Subcutaneous abdominal adipose tissue (tissue), 5 donors: ENCODE results near the gene RASSF10.

Source experiments
- H3K27ac ChIP-seq: one replicate; pipeline ENCODE4 v1.7.0; 2013; ENCODE audit warnings: low read depth, mild to moderate bottlenecking, inconsistent platforms, low read length, moderate library complexity
- H3K27me3 ChIP-seq, 5 donors: one replicate each; pipeline ENCODE4 v1.7.0; 2013; ENCODE audit warnings: low read length in 5 of 5, inconsistent platforms in 1 of 5; ENCODE audit not compliant: control insufficient read depth in 5 of 5, insufficient read depth in 4 of 5
- H3K36me3 ChIP-seq, 5 donors: one replicate each; pipeline ENCODE4 v1.7.0; 2013; ENCODE audit warnings: low read length in 5 of 5; ENCODE audit not compliant: control insufficient read depth in 5 of 5, insufficient read depth in 5 of 5
- H3K4me1 ChIP-seq, 5 donors: one replicate each; pipeline ENCODE4 v1.7.0; 2013; ENCODE audit warnings: low read length in 5 of 5, mild to moderate bottlenecking in 3 of 5, moderate library complexity in 1 of 5; ENCODE audit not compliant: control insufficient read depth in 5 of 5, insufficient read depth in 5 of 5
- H3K4me3 ChIP-seq, 5 donors: one replicate each; pipeline ENCODE4 v1.7.0; 2013; ENCODE audit warnings: low read length in 5 of 5, low read depth in 1 of 5
- H3K9ac ChIP-seq, 5 donors: one replicate each; pipeline ENCODE4 v1.7.0; 2013; ENCODE audit warnings: low read length in 5 of 5, mild to moderate bottlenecking in 4 of 5, moderate library complexity in 3 of 5
- H3K9me3 ChIP-seq, 5 donors: one replicate each; pipeline ENCODE4 v1.7.0; 2013; ENCODE audit warnings: low read length in 5 of 5; ENCODE audit not compliant: control insufficient read depth in 5 of 5
- donor health status: healthy.
- donor health status: healthy.
- donor health status: healthy.
- donor health status: healthy.
- donor health status: healthy.

Gene RASSF10

GRCh38 chr11:13051257-13051656 lies 42.1 kb downstream of the RASSF10 start:
- Histone ChIP-seq H3K9me3 (no peaks in the 10 kb centered on the region), H3K4me3 (no peak overlapping the region), H3K36me3 (no peaks in the 10 kb centered on the region), H3K27me3 (peaks cover 0 to 2% (median 0%) of the 10 kb centered on the region in 5 donors), H3K9ac (no peak overlapping the region), H3K4me1 (peaks cover 0 to 8% (median 0%) of the 10 kb centered on the region in 5 donors), H3K27ac (no peak overlapping the region)

- no peak overlapping the region for H3K9ac ChIP-seq
- peaks cover 0 to 2% (median 0%) of the 10 kb centered on the region in 5 donors for H3K27me3 ChIP-seq
- H3K4me1 ChIP-seq = peaks cover 0 to 8% (median 0%) of the 10 kb centered on the region in 5 donors
- H3K4me3 ChIP-seq = no peak overlapping the region
- H3K9me3 ChIP-seq = no peaks in the 10 kb centered on the region
- no peak overlapping the region for H3K27ac ChIP-seq
- H3K36me3 ChIP-seq = no peaks in the 10 kb centered on the region
These were observed 43.0 kb downstream of the RASSF10 start for GRCh38 chr11:13052130-13052571.

GRCh38 chr11:13053255-13053917 lies 44.3 kb downstream of the RASSF10 start:
- no peaks in the 10 kb centered on the region for H3K36me3 ChIP-seq
- no peaks in the 10 kb centered on the region for H3K9me3 ChIP-seq
- peaks cover 0 to 2% (median 0%) of the 10 kb centered on the region in 5 donors for H3K27me3 ChIP-seq
- H3K4me1 ChIP-seq = peaks cover 0 to 8% (median 0%) of the 10 kb centered on the region in 5 donors
- H3K27ac ChIP-seq = no peak overlapping the region
- H3K4me3 ChIP-seq = no peak overlapping the region
- H3K9ac ChIP-seq = no peak overlapping the region

GRCh38 chr11:13054278-13054677 lies 45.2 kb downstream of the RASSF10 start:
- H3K4me1 ChIP-seq = peaks cover 0 to 8% (median 0%) of the 10 kb centered on the region in 5 donors
- peaks cover 0 to 2% (median 0%) of the 10 kb centered on the region in 5 donors for H3K27me3 ChIP-seq
- H3K9ac ChIP-seq = no peak overlapping the region
- no peak overlapping the region for H3K27ac ChIP-seq
- no peaks in the 10 kb centered on the region for H3K9me3 ChIP-seq
- H3K36me3 ChIP-seq = no peaks in the 10 kb centered on the region
- no peak overlapping the region for H3K4me3 ChIP-seq

GRCh38 chr11:13055200-13055599 lies 46.1 kb downstream of the RASSF10 start:
- no peak overlapping the region for H3K4me3 ChIP-seq
- H3K9ac ChIP-seq = no peak overlapping the region
- no peaks in the 10 kb centered on the region for H3K36me3 ChIP-seq
- H3K9me3 ChIP-seq = no peaks in the 10 kb centered on the region
- H3K27ac ChIP-seq = no peak overlapping the region
- peaks cover 0 to 2% (median 0%) of the 10 kb centered on the region in 5 donors for H3K27me3 ChIP-seq
- H3K4me1 ChIP-seq = peaks cover 0 to 8% (median 0%) of the 10 kb centered on the region in 5 donors

- no peak overlapping the region for H3K4me3 ChIP-seq
- H3K27me3 ChIP-seq = no peaks in the 10 kb centered on the region
- no peaks in the 10 kb centered on the region for H3K4me1 ChIP-seq
- H3K36me3 ChIP-seq = no peaks in the 10 kb centered on the region
- H3K9me3 ChIP-seq = no peaks in the 10 kb centered on the region
- no peak overlapping the region for H3K27ac ChIP-seq
- no peak overlapping the region for H3K9ac ChIP-seq
These were observed 52.3 kb downstream of the RASSF10 start for GRCh38 chr11:13061294-13061990.
